NCI-H128 (cell line): ENCODE measurements around the gene TPK1.
A peak's percentile ranks its signal among the peaks of the same experiment; 100 is the strongest.

Source experiments
- DNase-seq: peaks from one replicate; lab custom pipeline; 2025; ENCODE audit not compliant: unreplicated experiment; lab: John Stamatoyannopoulos, UW

The TPK1 gene

GRCh38 chr7:144835652-144836544 lies at the start of gene TPK1:
Gene TPK1, minus strand, starts transcription at chr7:144836053. Its CDS starts 451 bp downstream, at chr7:144835602.
- peak; percentile 57 for DNase-seq

DNA sequence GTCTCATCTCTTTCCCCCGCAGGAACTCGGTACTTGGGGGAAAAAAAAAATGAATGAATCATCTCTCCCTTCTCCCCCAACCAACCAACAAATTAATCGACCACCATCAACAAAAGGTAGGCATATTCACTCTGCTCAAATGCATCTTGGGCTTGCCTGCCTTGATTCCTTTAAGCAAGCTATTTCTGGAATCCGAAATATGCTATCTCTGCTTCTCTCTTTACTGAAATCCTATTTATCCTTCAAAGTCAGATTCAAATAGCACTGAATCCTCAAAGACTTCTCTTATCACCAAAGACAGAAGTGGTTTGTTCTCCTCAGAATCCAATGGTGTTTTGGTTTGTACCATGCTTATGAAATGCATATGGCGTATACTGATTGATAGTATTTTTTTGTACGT lies 49.6 kb upstream of the TPK1 start:
- no peak for DNase-seq

DNA sequence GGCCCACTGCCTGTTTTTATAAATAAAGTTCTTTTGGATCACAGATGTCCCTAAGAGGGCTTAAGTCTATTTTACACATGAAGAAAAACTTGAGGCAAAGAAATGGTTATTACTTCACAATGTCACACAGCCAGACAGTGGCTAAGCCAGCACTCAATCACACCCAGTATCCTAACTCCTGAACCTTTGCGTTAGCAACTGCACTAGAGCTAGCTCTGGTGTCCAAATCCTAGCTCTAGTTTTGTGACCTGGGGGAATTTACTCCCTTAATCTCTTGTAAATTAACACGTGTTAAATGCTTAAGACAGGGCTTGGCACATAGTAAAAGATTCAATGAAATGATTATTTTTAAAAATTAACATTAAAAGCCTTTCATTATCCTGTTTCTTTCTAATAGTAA lies 49.0 kb upstream of the TPK1 start:
- no peak for DNase-seq

DNA sequence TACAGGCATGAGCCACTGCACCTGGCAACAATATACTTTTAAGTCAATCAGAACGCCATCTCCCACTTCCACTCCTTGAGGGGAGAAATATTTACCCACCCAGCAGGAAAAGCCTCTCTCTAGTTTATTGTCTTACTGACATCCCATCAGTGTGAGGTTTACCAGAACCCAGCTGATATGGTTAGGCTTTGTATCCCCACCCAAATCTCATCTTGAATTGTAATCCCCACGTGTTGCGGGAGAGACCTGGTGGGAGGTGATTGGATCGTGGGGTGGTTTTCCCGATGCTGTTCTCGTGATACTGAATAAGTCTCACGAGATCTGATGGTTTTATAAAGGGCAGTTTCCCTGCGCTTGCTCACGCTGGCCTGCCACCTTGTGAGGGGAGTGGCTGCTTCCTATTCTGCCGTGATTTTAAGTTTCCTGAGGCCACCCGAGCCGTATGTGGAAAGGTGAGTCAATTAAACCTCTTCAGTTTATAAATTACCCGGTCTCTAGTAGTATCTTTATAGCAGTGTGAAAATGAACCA lies 37.5 kb upstream of the TPK1 start:
- no peak for DNase-seq

GRCh38 chr7:144869082-144869481 lies 33.2 kb upstream of the TPK1 start:
- no peak for DNase-seq

DNA sequence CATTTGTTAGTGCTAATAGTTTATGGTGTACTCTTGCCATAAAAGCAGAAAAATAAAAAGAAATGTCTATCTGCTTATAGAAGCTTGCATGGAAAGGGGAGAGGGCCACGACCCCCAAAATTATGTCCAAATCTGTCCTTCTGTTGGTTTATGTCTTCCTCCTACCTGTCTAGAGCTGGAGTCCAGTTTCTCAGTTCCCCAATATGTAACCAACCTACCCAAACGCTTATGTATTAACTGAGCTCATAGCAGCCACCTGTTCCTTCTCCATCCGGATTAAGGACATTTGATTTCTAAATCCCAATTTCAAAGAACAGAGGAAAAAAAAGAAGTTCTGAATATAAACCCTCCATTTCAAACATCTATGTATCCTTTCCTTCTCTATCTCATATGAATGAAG lies 30.3 kb upstream of the TPK1 start:
- no peak for DNase-seq

DNA sequence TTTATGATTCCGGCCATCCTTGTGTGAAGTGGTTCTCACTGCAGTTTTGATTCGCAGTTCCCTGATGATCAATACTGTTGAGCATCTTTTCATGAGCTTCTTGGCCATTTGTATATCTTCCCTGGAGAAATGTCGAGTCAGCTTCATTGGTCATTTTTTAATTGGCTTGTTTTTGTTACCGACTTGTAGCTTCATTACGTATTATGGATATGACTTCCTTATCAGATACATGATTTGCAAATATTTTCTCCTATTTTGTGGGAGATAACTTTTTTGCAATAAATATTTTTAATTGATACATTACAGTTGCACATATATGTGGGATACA lies 27.4 kb upstream of the TPK1 start:
- DNase-seq: no peak

- DNase-seq: no peak
These were observed 26.9 kb upstream of the TPK1 start for GRCh38 chr7:144862612-144863319.

- no peak for DNase-seq
These were observed 23.9 kb upstream of the TPK1 start for GRCh38 chr7:144859739-144860138.

DNA sequence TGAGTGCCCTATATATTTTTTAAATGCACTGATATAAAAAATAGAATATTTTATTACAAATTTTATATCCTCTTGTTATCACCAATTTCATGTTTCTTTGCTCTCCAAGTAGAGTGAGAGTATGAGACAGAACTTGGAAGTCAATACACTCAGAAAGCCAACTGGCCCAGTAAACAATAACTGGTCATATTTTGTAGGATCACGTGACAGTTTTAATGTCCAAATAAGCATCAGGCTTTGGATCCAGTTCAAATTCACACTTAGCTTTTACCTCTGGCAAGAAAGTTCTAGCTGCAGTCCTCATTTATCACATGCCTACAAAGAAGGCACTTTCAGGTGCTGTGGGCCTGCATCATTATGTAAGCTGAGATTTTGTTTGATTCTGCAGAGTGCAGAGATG lies 21.6 kb upstream of the TPK1 start:
- no peak for DNase-seq

GRCh38 chr7:144854839-144855424 lies 19.1 kb upstream of the TPK1 start:
- no peak for DNase-seq

DNA sequence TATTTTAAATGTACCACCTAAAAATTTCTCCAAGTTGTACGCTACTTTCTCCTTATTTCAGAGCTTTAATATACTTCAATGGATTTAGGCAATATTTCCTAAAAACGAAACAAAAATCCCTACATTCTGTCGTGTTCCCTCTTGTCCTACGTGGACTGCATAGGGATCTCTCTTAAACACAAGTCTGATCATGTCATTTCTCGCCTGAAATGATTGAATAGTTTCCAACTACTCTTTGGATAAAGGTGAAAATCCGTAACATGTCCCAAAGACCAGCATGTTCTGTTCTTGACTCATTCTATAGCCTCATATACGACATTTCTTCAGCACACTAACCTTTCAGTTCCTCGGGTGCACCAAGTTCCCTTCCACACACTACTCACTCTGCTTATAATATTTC lies 17.7 kb upstream of the TPK1 start:
- DNase-seq: no peak

DNA sequence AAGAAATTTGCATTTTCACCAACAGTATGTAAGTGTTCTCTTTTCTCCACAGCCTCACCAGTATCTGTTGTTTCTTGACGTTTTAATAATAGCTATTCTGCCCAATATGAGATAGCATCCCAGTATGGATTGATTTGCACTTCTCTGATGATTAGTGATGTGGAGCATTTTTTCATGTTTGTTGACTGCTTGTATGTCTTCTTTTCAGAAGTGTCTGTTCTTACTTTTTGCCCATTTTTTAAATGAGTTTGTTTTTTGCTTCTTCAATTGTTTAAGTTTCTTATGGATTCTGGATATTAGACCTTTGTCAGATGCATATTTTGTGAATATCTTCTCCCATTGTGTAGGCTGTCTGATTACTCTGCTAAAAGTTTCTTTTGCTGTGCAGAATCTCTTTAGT lies 12.2 kb upstream of the TPK1 start:
- DNase-seq: no peak

DNA sequence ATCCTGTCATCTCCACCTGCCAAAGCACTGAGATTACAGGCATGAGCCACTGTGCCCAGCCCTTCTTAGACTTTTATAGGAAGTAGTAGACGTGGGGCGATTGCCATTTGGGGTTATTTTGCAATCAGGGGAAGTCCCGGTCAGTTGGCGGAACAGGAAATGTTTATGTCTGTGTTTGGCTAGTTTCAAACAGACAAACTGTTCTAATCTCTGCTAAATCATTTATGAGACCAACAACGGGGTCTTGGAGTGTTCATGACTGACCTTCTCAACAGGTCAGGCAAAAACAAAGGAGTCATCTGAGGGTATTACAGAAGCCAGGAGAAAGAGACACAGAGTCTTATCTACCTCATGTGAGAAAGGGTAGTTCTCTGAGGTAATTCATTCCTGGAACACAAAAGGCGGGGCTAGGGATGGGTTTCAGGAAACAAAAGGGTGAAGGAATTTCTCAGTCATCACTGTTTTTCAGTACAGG lies 6.6 kb upstream of the TPK1 start:
- no peak for DNase-seq

DNA sequence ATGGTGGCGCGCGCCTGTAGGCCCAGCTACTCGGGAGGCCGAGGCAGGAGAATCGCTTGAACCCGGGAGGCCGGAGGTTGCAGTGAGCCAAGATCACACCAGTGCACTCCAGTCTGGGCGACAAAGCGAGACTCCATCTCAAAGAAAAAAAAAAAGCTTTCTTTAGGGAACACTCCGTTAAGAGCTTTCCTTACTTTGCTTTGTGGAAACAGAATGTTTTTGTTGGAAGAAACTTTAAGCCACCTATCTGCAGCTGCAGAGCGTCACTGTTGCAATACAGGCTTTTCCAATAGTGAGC lies 641 bp upstream of the TPK1 start:
- DNase-seq: no peak

- DNase-seq: no peak
These were observed 670 bp downstream of the TPK1 start for GRCh38 chr7:144835155-144835611.

DNA sequence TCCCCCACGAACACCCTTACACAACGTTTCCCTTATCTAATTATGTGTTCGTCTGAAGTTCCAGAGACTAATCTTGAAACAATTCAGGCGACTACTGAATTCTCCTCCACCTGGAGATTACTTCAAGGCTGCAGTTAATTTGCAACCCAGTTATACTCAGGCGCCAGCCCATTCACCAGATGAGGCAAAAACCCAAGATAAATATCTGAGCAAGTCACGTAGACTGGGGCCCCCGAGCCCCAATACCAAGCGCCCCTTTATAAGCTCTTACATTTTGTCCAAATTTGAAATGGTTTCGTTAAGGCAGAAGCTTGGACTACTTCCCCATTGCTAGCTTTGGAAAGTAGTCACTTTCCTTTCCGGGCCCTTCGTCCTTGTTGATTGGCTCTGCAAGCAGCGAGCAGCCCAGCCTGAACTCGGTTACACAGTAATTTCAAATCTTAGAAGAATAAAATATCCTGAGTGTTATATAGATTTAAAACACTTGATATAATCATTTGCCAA lies 1.2 kb downstream of the TPK1 start:
- no peak for DNase-seq

DNA sequence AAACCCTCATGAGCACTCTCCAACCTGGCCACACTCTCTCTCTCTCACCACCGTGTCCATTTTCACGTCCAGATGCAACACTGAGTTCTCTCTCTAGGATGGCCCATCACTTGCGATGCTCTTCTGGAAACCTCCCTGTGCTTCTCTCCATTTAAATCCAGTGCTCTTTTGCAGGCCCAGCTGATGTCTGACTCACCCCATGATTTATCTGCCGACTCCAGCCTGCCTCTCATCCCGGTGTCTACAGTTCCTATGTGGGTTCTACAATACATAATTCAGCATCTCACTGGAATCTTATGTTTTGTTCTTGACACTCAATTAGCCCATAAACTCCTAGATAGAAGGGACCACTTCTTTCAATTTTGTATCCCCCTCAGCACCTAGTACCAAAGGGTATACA lies 5.0 kb downstream of the TPK1 start:
- no peak for DNase-seq

- DNase-seq: no peak
These were observed 5.6 kb downstream of the TPK1 start for GRCh38 chr7:144830024-144830785.

DNA sequence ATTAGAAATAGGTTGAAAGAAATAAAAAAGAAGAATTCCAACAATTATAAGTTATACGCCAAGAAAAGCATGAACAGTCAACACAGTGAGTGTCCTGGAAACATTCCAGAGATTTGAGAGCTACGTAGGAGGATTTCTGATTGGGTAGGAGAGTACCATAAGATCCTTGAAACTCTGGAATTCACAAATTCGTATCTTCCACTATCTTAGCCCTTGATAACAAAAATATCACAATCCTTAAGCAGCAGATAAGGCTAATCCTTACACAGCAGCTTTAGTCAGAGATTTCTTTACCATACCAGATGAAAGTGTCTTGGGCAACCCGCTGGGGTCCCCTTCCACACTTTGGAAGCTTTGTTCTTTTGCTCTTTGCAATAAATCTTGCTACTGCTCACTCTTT lies 8.2 kb downstream of the TPK1 start:
- DNase-seq: no peak

GRCh38 chr7:144826208-144826607 lies 9.6 kb downstream of the TPK1 start:
- no peak for DNase-seq
